Esophagus muscularis mucosa (tissue), 4 donors: ENCODE results near the gene LILRB4. TPM values are rescaled to one million over a fixed set of nuclear protein-coding genes. Genes with fewer than 3 reads are reported as not detected.
"Not testable (repeated sequence)": the region's sequence is repeated elsewhere in the genome, so short reads cannot be mapped to it uniquely, and the experiment has no call there.

Experiments used
- DNase-seq: peaks from one replicate; pipeline ENCODE4 v3.0.0-alpha.2; 2017; ENCODE audit errors: extremely low spot score
- H3K27ac ChIP-seq, 4 donors: fragments of 200-600 bp; sonication (generic); replicated peaks in 1 of 4; 1 replicate in 3 of 4; 2 replicates in 1 of 4; pipeline ENCODE4 v1.5.1; 2016 to 2019; ENCODE audit warnings: mild to moderate bottlenecking in 1 of 4
- H3K27me3 ChIP-seq, 4 donors: fragments of 200-600 bp; sonication (generic); one replicate each; pipeline versions ENCODE4 v1.5.1 to v1.6.0; 2016 to 2019
- H3K36me3 ChIP-seq, 4 donors: fragments of 200-600 bp; sonication (generic); one replicate each; pipeline ENCODE4 v1.5.1; 2016 to 2019
- H3K4me1 ChIP-seq, 4 donors: fragments of 200-600 bp; sonication (generic); one replicate each; pipeline ENCODE4 v1.5.1; 2016 to 2019
- H3K4me3 ChIP-seq, 4 donors: fragments of 200-600 bp; sonication (generic); 1 replicate in 2 of 4; 2 replicates in 2 of 4; pipeline ENCODE4 v1.5.1; 2016 to 2019; ENCODE audit warnings: mild to moderate bottlenecking in 4 of 4, moderate library complexity in 1 of 4
- H3K9me3 ChIP-seq, 4 donors: fragments of 200-600 bp; sonication (generic); 1 replicate in 3 of 4; 2 replicates in 1 of 4; pipeline ENCODE4 v1.5.1; 2016 to 2019
- CTCF ChIP-seq, 3 experiments: fragments of 200-600 bp in 2 of 3; fragments of 450-650 bp in 1 of 3; sonication (generic) in 2 of 3; IDR thresholded peaks; one replicate each; pipeline ENCODE4 v1.5.1; 2017 to 2019; ENCODE audit warnings: antibody characterized with exemption in 3 of 3, mild to moderate bottlenecking in 2 of 3, moderate library complexity in 1 of 3
- EP300 ChIP-seq: sonication (generic); formaldehyde crosslinking; IDR thresholded peaks from one replicate; pipeline ENCODE4 v1.6.1; 2017; ENCODE audit warnings: antibody characterized with exemption
- POLR2A ChIP-seq: fragments of 450-650 bp; IDR thresholded peaks from one replicate; pipeline ENCODE4 v1.6.1; 2017; ENCODE audit warnings: antibody characterized with exemption, moderate library complexity, mild to moderate bottlenecking, low read depth
- POLR2AphosphoS5 ChIP-seq, 2 donors: sonication (generic); formaldehyde crosslinking; IDR thresholded peaks; one replicate each; pipeline ENCODE4 v1.6.1; 2017; ENCODE audit warnings: antibody characterized with exemption in 2 of 2
- WGBS: methylation state at CpG from one replicate; pipeline ENCODE4 v1.1.5; 2018; 5-methylcytosine and 5-hydroxymethylcytosine counted together
- intact Hi-C: fragments of 100-400 bp; cut with DNase I; formaldehyde crosslinking; loops from one replicate; pipeline ENCODE4 v1.15.1; 2023
- small RNA-seq, 3 donors: library from RNA; depleted of rRNA; stranded (forward); fragments of <200 nt; gene quantifications; one replicate each; pipeline ENCODE3, GENCODE V24; 2016
- total RNA-seq, 4 donors: library from RNA; depleted of rRNA; stranded (reverse); fragments of >200 nt; gene quantifications; one replicate each; pipeline versions ENCODE4 v1.1.0 to v1.2.1, GENCODE V29; 2016

Gene LILRB4
- total RNA-seq, 4 donors from 2014 or later: 4.9 to 16.2 (median 6.5) TPM

GRCh38 chr19:54707962-54708361, 45.2 kb downstream of the LILRB4 start:
- Histone ChIP-seq H3K27me3 (peaks cover 0 to 30% (median 0%) of the 10 kb centered on the region in 4 donors), H3K27ac (no peak overlapping the region), H3K9me3 (no peaks in the 10 kb centered on the region), H3K4me1 (no peaks in the 10 kb centered on the region), H3K36me3 (no peaks in the 10 kb centered on the region), H3K4me3 (no peak overlapping the region)
- no peak for DNase-seq
- intact Hi-C loops: no loop called here
- TF ChIP-seq EP300 (no peak), CTCF (IDR thresholded peaks at IDR 0.05) (no peak), POLR2AphosphoS5 (IDR thresholded peaks at IDR 0.05) (no peak), POLR2A (no peak)
- 33% methylated on average over 4 of the region's 4 CpGs for WGBS

- DNase-seq: no peak
- Histone ChIP-seq H3K36me3 (no peaks in the 10 kb centered on the region), H3K27ac (no peak overlapping the region), H3K27me3 (peaks cover 0 to 31% (median 0%) of the 10 kb centered on the region in 4 donors), H3K4me3 (no peak overlapping the region), H3K4me1 (no peaks in the 10 kb centered on the region), H3K9me3 (no peaks in the 10 kb centered on the region)
- intact Hi-C loops: no loop called here
- WGBS: 80% methylated on average over 2 of the region's 7 CpGs
- TF ChIP-seq EP300 (no peak), CTCF (IDR thresholded peaks at IDR 0.05) (no peak), POLR2AphosphoS5 (IDR thresholded peaks at IDR 0.05) (no peak), POLR2A (no peak)
These were observed 46.0 kb downstream of the LILRB4 start for GRCh38 chr19:54708781-54709180.

GRCh38 chr19:54709212-54709948, 46.6 kb downstream of the LILRB4 start:
- intact Hi-C loops: no loop called here
- no peak for DNase-seq
- TF ChIP-seq CTCF (IDR thresholded peaks at IDR 0.05) (no peak), POLR2AphosphoS5 (IDR thresholded peaks at IDR 0.05) (no peak), EP300 (no peak), POLR2A (no peak)
- WGBS: 71% methylated on average over 15 of the region's 18 CpGs
- Histone ChIP-seq H3K36me3 (no peaks in the 10 kb centered on the region), H3K4me3 (no peak overlapping the region), H3K4me1 (no peaks in the 10 kb centered on the region), H3K27me3 (peaks cover 0 to 26% (median 0%) of the 10 kb centered on the region in 4 donors), H3K27ac (no peak overlapping the region), H3K9me3 (no peaks in the 10 kb centered on the region)

- H3K9me3 ChIP-seq, intact Hi-C loops, H3K36me3 ChIP-seq, H3K27ac ChIP-seq, H3K4me1 ChIP-seq, DNase-seq, H3K4me3 ChIP-seq: not testable (repeated sequence)
- peaks cover 0 to 20% (median 0%) of the 10 kb centered on the region in 4 donors for H3K27me3 ChIP-seq
- WGBS: 37% methylated on average over 7 of the region's 13 CpGs
These were observed 47.2 kb downstream of the LILRB4 start for GRCh38 chr19:54709956-54710355.

Small RNA genes within 50 kb of the gene (small RNA-seq; reads per million reads assigned to genes)
- gene AC245036.3 (0 reads per million in 3 donors), gene AC245128.2 (0 reads per million in 3 donors), gene MIR8061 (0 reads per million in 3 donors)

Other genes with a start within 250 kb of the LILRB4 start
- gene TTYH1, start 247.5 kb upstream of the LILRB4 start, total RNA-seq: 1 to 10 TPM in 3 of 4 donors, under 1 TPM in 1; 0.83 to 8.0 (median 5.6) TPM
- 100 to 1,000 TPM in 1 of 4 donors, 10 to 100 TPM in 3; 42.9 to 115 (median 72.2) TPM for gene LENG8, start 213.8 kb upstream of the LILRB4 start, total RNA-seq
- gene LENG9, start 199.2 kb upstream of the LILRB4 start, total RNA-seq: 1 to 10 TPM; 5.4 to 9.3 (median 8.1) TPM
- 10 to 100 TPM; 10.8 to 27.1 (median 20.6) TPM for gene CDC42EP5, start 189.7 kb upstream of the LILRB4 start, total RNA-seq
- not detected for gene LAIR2, start 160.2 kb upstream of the LILRB4 start, total RNA-seq
- 1 to 10 TPM in 3 of 4 donors, under 1 TPM in 1; 0.83 to 4.6 (median 2.3) TPM for gene LILRA2, start 89.2 kb upstream of the LILRB4 start, total RNA-seq
- 1 to 10 TPM in 1 of 4 donors, under 1 TPM in 3; 0.23 to 2.0 (median 0.47) TPM for gene LILRA1, start 69.4 kb upstream of the LILRB4 start, total RNA-seq
- gene LILRB1, start 32.5 kb upstream of the LILRB4 start, total RNA-seq: 1 to 10 TPM; 1.4 to 5.0 (median 2.7) TPM
- not detected for gene KIR3DL3, start 61.5 kb downstream of the LILRB4 start, total RNA-seq
- gene KIR2DL3, start 75.5 kb downstream of the LILRB4 start, total RNA-seq: not detected
- gene KIR2DL1, start 106.8 kb downstream of the LILRB4 start, total RNA-seq: not detected
- gene KIR2DL4, start 140.6 kb downstream of the LILRB4 start, total RNA-seq: not detected
- not detected for gene KIR3DL1, start 153.5 kb downstream of the LILRB4 start, total RNA-seq
- not detected for gene KIR2DS4, start 169.7 kb downstream of the LILRB4 start, total RNA-seq
- not detected for gene KIR3DL2, start 187.5 kb downstream of the LILRB4 start, total RNA-seq
- gene FCAR, start 211.2 kb downstream of the LILRB4 start, total RNA-seq: 1 to 10 TPM in 2 of 4 donors, under 1 TPM in 1, not detected in 1; 0.29 to 6.3 (median 1.4) TPM
- gene NCR1, start 243.2 kb downstream of the LILRB4 start, total RNA-seq: under 1 TPM in 1 of 4 donors, not detected in 3; 0.33 TPM